SU-DHL-6 (cell line): ENCODE data around the gene TMCO5A.

Experiments
- H2AFZ ChIP-seq: fragments of 200-600 bp; sonication (generic); 2 replicates; pipeline ENCODE4 v1.6.1; 2014; ENCODE audit warnings: low read depth, mild to moderate bottlenecking, moderate library complexity, mixed read lengths, antibody characterized with exemption, low read length; ENCODE audit not compliant: severe bottlenecking
- H3F3A ChIP-seq: fragments of 200-600 bp; shearing (Covaris generic); 2 replicates; pipeline ENCODE4 v1.6.0; 2016; ENCODE audit warnings: antibody characterized with exemption, mild to moderate bottlenecking; ENCODE audit not compliant: insufficient read depth
- H3K27ac ChIP-seq: fragments of 200-600 bp; sonication (generic); 2 replicates; pipeline ENCODE4 v1.5.1; 2016; ENCODE audit warnings: low read depth, mild to moderate bottlenecking, low read length, moderate library complexity, mixed read lengths
- H3K27me3 ChIP-seq: fragments of 200-600 bp; sonication (generic), shearing (Covaris generic); 2 replicates; pipeline ENCODE4 v1.6.0; 2014; ENCODE audit warnings: mild to moderate bottlenecking, low read length
- H3K36me3 ChIP-seq: fragments of 200-600 bp; sonication (generic); 2 replicates; pipeline ENCODE4 v1.6.1; 2014; ENCODE audit warnings: mild to moderate bottlenecking, low read length, mixed read lengths
- H3K4me2 ChIP-seq: fragments of 300-600, 200-600 bp; shearing (Covaris generic), sonication (generic); 2 replicates; pipeline ENCODE4 v1.6.0; 2014; ENCODE audit warnings: low read length, low read depth, mild to moderate bottlenecking; ENCODE audit not compliant: poor library complexity, severe bottlenecking
- H3K4me3 ChIP-seq: fragments of 200-600 bp; sonication (generic); 2 replicates; pipeline ENCODE4 v1.5.1; 2014; ENCODE audit warnings: antibody characterized with exemption, low read length, mild to moderate bottlenecking, mixed read lengths; ENCODE audit not compliant: insufficient read depth, poor library complexity, severe bottlenecking
- H3K79me2 ChIP-seq: fragments of 200-600 bp; sonication (generic); 2 replicates; pipeline ENCODE4 v1.6.1; 2014; ENCODE audit warnings: mild to moderate bottlenecking, low read length, moderate library complexity; ENCODE audit not compliant: insufficient read depth
- H3K9ac ChIP-seq: fragments of 200-600 bp; sonication (generic); 2 replicates; pipeline ENCODE4 v1.7.0; 2014; ENCODE audit warnings: mild to moderate bottlenecking, low read length
- H3K9me2 ChIP-seq: fragments of 200-600 bp; sonication (generic); replicated peaks from 2 replicates; pipeline ENCODE4 v1.6.1; 2014; ENCODE audit warnings: low read length; ENCODE audit not compliant: insufficient read depth
- H3K9me3 ChIP-seq: fragments of 200-600 bp; sonication (generic); 2 replicates; pipeline ENCODE4 v1.6.1; 2014; ENCODE audit warnings: low read length, mixed read lengths; ENCODE audit not compliant: insufficient read depth
- H4K20me1 ChIP-seq: fragments of 200-600 bp; sonication (generic); 2 replicates; pipeline ENCODE4 v1.6.1; 2014; ENCODE audit warnings: low read depth, mild to moderate bottlenecking, antibody characterized with exemption, low read length, moderate library complexity, mixed read lengths
- CTCF ChIP-seq: fragments of 200-600 bp; sonication (generic); IDR thresholded peaks from one replicate; pipeline ENCODE4 v1.5.1; 2017; ENCODE audit warnings: antibody characterized with exemption, mild to moderate bottlenecking, low read length, moderate library complexity; ENCODE audit not compliant: insufficient read depth, poor library complexity, severe bottlenecking
- EZH2phosphoT487 ChIP-seq: fragments of 200-600 bp; sonication (generic), shearing (Covaris generic); conservative IDR thresholded peaks from 2 replicates; pipeline ENCODE4 v1.6.1; 2018; ENCODE audit warnings: mild to moderate bottlenecking, antibody characterized with exemption, low read length, moderate library complexity, mixed read lengths

TMCO5A gene

GRCh38 chr15:37967788-37968187 is 33.3 kb downstream of the TMCO5A start:
- TF ChIP-seq EZH2phosphoT487 (no peak), CTCF (no peak)
- H3K4me2 ChIP-seq: no peak overlapping the region
- H3F3A ChIP-seq: no peaks in the 10 kb centered on the region
- no peak overlapping the region for H3K9ac ChIP-seq
- no peak overlapping the region for H3K27ac ChIP-seq
- no peaks in the 10 kb centered on the region for H3K9me2 ChIP-seq
- no peaks in the 10 kb centered on the region for H3K36me3 ChIP-seq
- no peak overlapping the region for H2AFZ ChIP-seq
- no peaks in the 10 kb centered on the region for H3K79me2 ChIP-seq
- no peaks in the 10 kb centered on the region for H4K20me1 ChIP-seq
- H3K27me3 ChIP-seq: no peaks in the 10 kb centered on the region
- no peaks in the 10 kb centered on the region for H3K9me3 ChIP-seq
- no peak overlapping the region for H3K4me3 ChIP-seq

- Histone ChIP-seq H3K36me3 (no peaks in the 10 kb centered on the region), H4K20me1 (no peaks in the 10 kb centered on the region), H2AFZ (no peak overlapping the region), H3F3A (no peaks in the 10 kb centered on the region), H3K27me3 (no peaks in the 10 kb centered on the region), H3K27ac (no peak overlapping the region), H3K4me2 (no peak overlapping the region), H3K79me2 (no peaks in the 10 kb centered on the region), H3K9ac (no peak overlapping the region), H3K9me3 (no peaks in the 10 kb centered on the region), H3K9me2 (no peaks in the 10 kb centered on the region), H3K4me3 (no peak overlapping the region)
- TF ChIP-seq CTCF (no peak), EZH2phosphoT487 (no peak)
These were observed 39.4 kb downstream of the TMCO5A start for GRCh38 chr15:37973856-37974255.

GRCh38 chr15:37978231-37978630 is 43.8 kb downstream of the TMCO5A start:
- H3K27ac ChIP-seq: no peak overlapping the region
- no peaks in the 10 kb centered on the region for H3K9me2 ChIP-seq
- H3K9me3 ChIP-seq: no peaks in the 10 kb centered on the region
- no peak for TF ChIP-seq CTCF
- no peak for TF ChIP-seq EZH2phosphoT487
- H3K9ac ChIP-seq: no peak overlapping the region
- no peaks in the 10 kb centered on the region for H4K20me1 ChIP-seq
- no peaks in the 10 kb centered on the region for H3K36me3 ChIP-seq
- no peak overlapping the region for H3K4me3 ChIP-seq
- no peak overlapping the region for H3K4me2 ChIP-seq
- no peaks in the 10 kb centered on the region for H3K27me3 ChIP-seq
- H3K79me2 ChIP-seq: no peaks in the 10 kb centered on the region
- H3F3A ChIP-seq: no peaks in the 10 kb centered on the region
- no peak overlapping the region for H2AFZ ChIP-seq
